Measurements from ENCODE around the gene TEC.

GRCh38 chr4:48133669-48134068, 136.0 kb downstream of the TEC start:
- TF ChIP-seq CTCF (IDR thresholded peaks at IDR 0.05) = no peak
- TF ChIP-seq POLR2A (IDR thresholded peaks at IDR 0.05) = no peak

Measured in testis (tissue), 2 donors.